Measurements from ENCODE around the gene CYBB.

The CYBB gene

GRCh38 chrX:37779857-37780256, at the start of gene CYBB:
CYBB (plus strand) TSS chrX:37780059; CDS start chrX:37780078, 19 bp downstream.
- Histone ChIP-seq H3K27me3 (ENCODE audit: control insufficient read depth in 1 of 2, insufficient read depth in 2 of 2, low read length in 2 of 2) (no peaks in the 10 kb centered on the region), H3K4me3 (ENCODE audit: low read length in 2 of 2) (no peak within 1 kb of the TSS), H3K4me1 (ENCODE audit: control insufficient read depth, insufficient read depth, low read length) (no peaks in the 10 kb centered on the region), H3K9ac (ENCODE audit: low read length in 2 of 2) (no peak within 1 kb of the TSS), H3K36me3 (ENCODE audit: control insufficient read depth in 2 of 2, insufficient read depth in 2 of 2, low read length in 2 of 2) (no peaks in the 10 kb centered on the region), H3K9me3 (ENCODE audit: control insufficient read depth in 2 of 2, low read length in 2 of 2) (no peaks in the 10 kb centered on the region), H3K27ac (ENCODE audit: low read length) (no peak within 1 kb of the TSS)

- no peaks in the 10 kb centered on the region for H3K36me3 ChIP-seq (ENCODE audit: control insufficient read depth in 2 of 2, insufficient read depth in 2 of 2, low read length in 2 of 2)
These were observed 34.5 kb upstream of the CYBB start for GRCh38 chrX:37745354-37745753.

DNA sequence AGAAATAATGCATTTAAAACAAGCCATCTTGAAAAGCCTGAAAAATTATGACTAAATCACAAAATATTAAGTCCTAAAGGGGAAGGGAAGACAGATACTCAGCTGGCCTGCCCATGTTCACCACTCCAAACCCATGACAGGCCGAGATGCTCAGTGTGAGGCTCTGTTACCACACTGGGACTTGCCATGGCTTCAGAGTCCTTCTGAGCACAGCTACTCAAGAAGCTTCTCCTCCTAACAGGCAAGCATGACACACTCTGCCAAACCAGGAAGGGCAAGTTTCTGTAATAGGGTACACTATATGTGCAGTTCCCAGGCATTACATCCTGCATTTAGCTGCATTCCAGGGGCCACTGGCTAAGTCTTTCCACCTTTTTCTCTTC, 34.0 kb upstream of the CYBB start:
- Histone ChIP-seq H3K36me3 (ENCODE audit: control insufficient read depth in 2 of 2, insufficient read depth in 2 of 2, low read length in 2 of 2) (no peaks in the 10 kb centered on the region), H3K4me1 (ENCODE audit: control insufficient read depth, insufficient read depth, low read length) (no peaks in the 10 kb centered on the region), H3K9me3 (ENCODE audit: control insufficient read depth in 2 of 2, low read length in 2 of 2) (no peaks in the 10 kb centered on the region), H3K27ac (ENCODE audit: low read length) (no peak overlapping the region), H3K27me3 (ENCODE audit: control insufficient read depth in 1 of 2, insufficient read depth in 2 of 2, low read length in 2 of 2) (peaks cover 0 to 5% of the 10 kb centered on the region in 2 donors), H3K9ac (ENCODE audit: low read length in 2 of 2) (no peak overlapping the region), H3K4me3 (ENCODE audit: low read length in 2 of 2) (no peak overlapping the region)

More at GRCh38 chrX:37745354-37745753, 34.5 kb upstream of the CYBB start:
- Histone ChIP-seq H3K27ac (ENCODE audit: low read length) (no peak overlapping the region), H3K4me3 (ENCODE audit: low read length in 2 of 2) (no peak overlapping the region), H3K9ac (ENCODE audit: low read length in 2 of 2) (no peak overlapping the region), H3K4me1 (ENCODE audit: control insufficient read depth, insufficient read depth, low read length) (no peaks in the 10 kb centered on the region), H3K27me3 (ENCODE audit: control insufficient read depth in 1 of 2, insufficient read depth in 2 of 2, low read length in 2 of 2) (peaks cover 0 to 5% of the 10 kb centered on the region in 2 donors), H3K9me3 (ENCODE audit: control insufficient read depth in 2 of 2, low read length in 2 of 2) (no peaks in the 10 kb centered on the region)

DNA sequence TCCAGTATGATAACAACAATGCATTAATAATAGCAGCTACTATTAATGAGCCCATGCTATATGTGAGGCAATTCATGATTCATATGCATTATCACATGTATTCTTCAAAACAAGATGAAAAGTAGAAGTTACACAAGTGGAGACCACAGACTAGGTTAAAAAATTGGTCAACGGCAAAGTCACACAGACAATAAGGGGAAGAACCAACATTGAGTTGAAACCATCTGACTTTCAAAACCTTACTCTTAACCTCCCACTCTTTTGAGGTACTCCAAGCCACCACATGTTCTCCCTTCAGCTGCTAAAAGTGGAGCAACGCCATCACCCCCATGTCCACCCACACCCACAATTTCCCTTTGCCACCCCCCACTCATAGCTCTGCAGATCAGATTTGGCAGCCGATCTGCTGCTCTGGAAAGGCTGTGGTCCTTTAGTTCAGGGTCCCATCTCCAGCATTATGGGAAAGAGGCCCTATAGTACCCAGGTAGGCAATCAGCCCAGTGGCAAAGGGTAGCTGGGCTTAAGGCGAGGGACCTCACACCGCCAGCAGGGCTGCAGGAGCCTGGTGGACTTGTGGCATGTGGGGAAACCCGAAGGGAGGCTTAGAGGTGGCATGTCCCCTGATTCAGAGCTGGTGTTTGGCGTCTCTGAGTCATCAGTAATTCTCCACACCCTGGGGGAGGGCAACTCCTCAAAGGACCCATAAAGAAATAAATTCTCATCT, 33.5 kb upstream of the CYBB start:
- H3K4me1 ChIP-seq (ENCODE audit: control insufficient read depth, insufficient read depth, low read length), result no peaks in the 10 kb centered on the region
- H3K27ac ChIP-seq (ENCODE audit: low read length), result no peak overlapping the region

GRCh38 chrX:37746951-37747350, 32.9 kb upstream of the CYBB start:
- H3K27me3 ChIP-seq (ENCODE audit: control insufficient read depth in 1 of 2, insufficient read depth in 2 of 2, low read length in 2 of 2), result peaks cover 0 to 5% of the 10 kb centered on the region in 2 donors

More for the DNA sequence above, 33.5 kb upstream of the CYBB start:
- Histone ChIP-seq H3K9ac (ENCODE audit: low read length in 2 of 2) (no peak overlapping the region), H3K27me3 (ENCODE audit: control insufficient read depth in 1 of 2, insufficient read depth in 2 of 2, low read length in 2 of 2) (peaks cover 0 to 5% of the 10 kb centered on the region in 2 donors), H3K4me3 (ENCODE audit: low read length in 2 of 2) (no peak overlapping the region), H3K9me3 (ENCODE audit: control insufficient read depth in 2 of 2, low read length in 2 of 2) (no peaks in the 10 kb centered on the region), H3K36me3 (ENCODE audit: control insufficient read depth in 2 of 2, insufficient read depth in 2 of 2, low read length in 2 of 2) (no peaks in the 10 kb centered on the region)

GRCh38 chrX:37752281-37752680, 27.6 kb upstream of the CYBB start:
- Histone ChIP-seq H3K9me3 (ENCODE audit: control insufficient read depth in 2 of 2, low read length in 2 of 2) (no peaks in the 10 kb centered on the region), H3K27me3 (ENCODE audit: control insufficient read depth in 1 of 2, insufficient read depth in 2 of 2, low read length in 2 of 2) (no peaks in the 10 kb centered on the region), H3K9ac (ENCODE audit: low read length in 2 of 2) (no peak overlapping the region), H3K27ac (ENCODE audit: low read length) (no peak overlapping the region), H3K4me1 (ENCODE audit: control insufficient read depth, insufficient read depth, low read length) (no peaks in the 10 kb centered on the region), H3K36me3 (ENCODE audit: control insufficient read depth in 2 of 2, insufficient read depth in 2 of 2, low read length in 2 of 2) (no peaks in the 10 kb centered on the region), H3K4me3 (ENCODE audit: low read length in 2 of 2) (no peak overlapping the region)

More at GRCh38 chrX:37746951-37747350, 32.9 kb upstream of the CYBB start:
- Histone ChIP-seq H3K4me1 (ENCODE audit: control insufficient read depth, insufficient read depth, low read length) (no peaks in the 10 kb centered on the region), H3K4me3 (ENCODE audit: low read length in 2 of 2) (no peak overlapping the region), H3K36me3 (ENCODE audit: control insufficient read depth in 2 of 2, insufficient read depth in 2 of 2, low read length in 2 of 2) (no peaks in the 10 kb centered on the region), H3K9me3 (ENCODE audit: control insufficient read depth in 2 of 2, low read length in 2 of 2) (no peaks in the 10 kb centered on the region), H3K27ac (ENCODE audit: low read length) (no peak overlapping the region), H3K9ac (ENCODE audit: low read length in 2 of 2) (no peak overlapping the region)

DNA sequence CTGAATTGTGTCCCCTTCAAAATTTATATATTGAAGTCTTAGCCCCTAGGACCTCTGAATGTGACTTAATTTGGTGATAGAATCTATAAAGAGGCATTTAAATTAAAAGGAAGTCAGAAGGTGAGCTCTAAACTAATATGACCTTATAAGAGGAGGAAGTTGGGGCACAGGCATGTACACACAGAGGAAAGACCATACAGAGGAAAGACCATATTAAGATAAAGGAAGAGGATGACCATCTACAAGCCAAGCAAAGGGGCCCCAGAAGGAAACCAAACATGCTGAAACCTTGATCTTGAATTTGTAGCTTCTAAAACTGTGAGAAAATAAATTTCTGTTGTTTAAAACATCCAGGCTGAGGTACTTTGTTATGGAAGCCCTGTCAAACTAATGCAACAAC, 26.9 kb upstream of the CYBB start:
- Histone ChIP-seq H3K4me1 (ENCODE audit: control insufficient read depth, insufficient read depth, low read length) (no peaks in the 10 kb centered on the region), H3K9me3 (ENCODE audit: control insufficient read depth in 2 of 2, low read length in 2 of 2) (no peaks in the 10 kb centered on the region), H3K27ac (ENCODE audit: low read length) (no peak overlapping the region), H3K4me3 (ENCODE audit: low read length in 2 of 2) (no peak overlapping the region), H3K9ac (ENCODE audit: low read length in 2 of 2) (no peak overlapping the region), H3K36me3 (ENCODE audit: control insufficient read depth in 2 of 2, insufficient read depth in 2 of 2, low read length in 2 of 2) (no peaks in the 10 kb centered on the region), H3K27me3 (ENCODE audit: control insufficient read depth in 1 of 2, insufficient read depth in 2 of 2, low read length in 2 of 2) (no peaks in the 10 kb centered on the region)

DNA sequence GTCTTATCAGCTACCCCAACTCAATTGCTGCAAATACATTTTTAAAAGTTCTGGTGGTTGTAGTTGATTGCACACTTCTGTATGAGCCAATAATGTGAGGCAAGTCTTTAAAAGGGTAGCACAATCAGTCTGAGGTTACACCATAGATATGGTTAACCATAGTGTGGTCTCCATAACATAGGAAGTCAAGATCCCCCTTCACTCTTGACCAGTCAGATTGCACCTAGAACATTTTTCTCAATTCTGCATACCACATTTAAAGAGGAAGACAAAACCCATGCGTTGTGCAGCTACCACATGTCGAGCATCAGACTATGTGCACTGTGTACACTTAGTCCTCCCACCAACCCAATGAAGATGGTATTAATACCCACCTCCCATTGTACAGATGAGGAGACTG, 26.5 kb upstream of the CYBB start:
- H3K9me3 ChIP-seq (ENCODE audit: control insufficient read depth in 2 of 2, low read length in 2 of 2), result no peaks in the 10 kb centered on the region
- no peaks in the 10 kb centered on the region for H3K4me1 ChIP-seq (ENCODE audit: control insufficient read depth, insufficient read depth, low read length)
- H3K4me3 ChIP-seq (ENCODE audit: low read length in 2 of 2), result no peak overlapping the region
- no peak overlapping the region for H3K9ac ChIP-seq (ENCODE audit: low read length in 2 of 2)
- no peaks in the 10 kb centered on the region for H3K36me3 ChIP-seq (ENCODE audit: control insufficient read depth in 2 of 2, insufficient read depth in 2 of 2, low read length in 2 of 2)
- no peak overlapping the region for H3K27ac ChIP-seq (ENCODE audit: low read length)
- no peaks in the 10 kb centered on the region for H3K27me3 ChIP-seq (ENCODE audit: control insufficient read depth in 1 of 2, insufficient read depth in 2 of 2, low read length in 2 of 2)

DNA sequence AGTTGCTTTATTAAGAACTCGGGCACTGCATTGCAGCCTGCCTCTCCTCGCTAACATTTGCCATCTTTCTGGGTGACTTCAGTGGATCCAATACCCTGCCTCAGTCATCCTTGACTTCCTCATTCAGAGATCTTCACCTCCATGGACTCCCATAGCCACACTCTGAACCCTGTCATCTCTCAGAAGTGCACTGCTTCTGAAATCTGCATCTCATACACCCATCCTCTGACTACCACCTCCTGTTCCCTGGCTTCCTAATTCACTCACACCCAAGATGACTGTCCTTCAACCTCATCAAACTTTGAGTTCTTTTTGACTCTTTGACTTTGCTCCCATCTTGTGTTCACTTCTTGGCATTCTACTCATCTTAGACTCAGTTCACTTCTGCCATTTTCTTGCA, 25.3 kb upstream of the CYBB start:
- Histone ChIP-seq H3K27ac (ENCODE audit: low read length) (no peak overlapping the region), H3K9me3 (ENCODE audit: control insufficient read depth in 2 of 2, low read length in 2 of 2) (no peaks in the 10 kb centered on the region), H3K9ac (ENCODE audit: low read length in 2 of 2) (no peak overlapping the region), H3K36me3 (ENCODE audit: control insufficient read depth in 2 of 2, insufficient read depth in 2 of 2, low read length in 2 of 2) (no peaks in the 10 kb centered on the region), H3K27me3 (ENCODE audit: control insufficient read depth in 1 of 2, insufficient read depth in 2 of 2, low read length in 2 of 2) (no peaks in the 10 kb centered on the region), H3K4me1 (ENCODE audit: control insufficient read depth, insufficient read depth, low read length) (no peaks in the 10 kb centered on the region), H3K4me3 (ENCODE audit: low read length in 2 of 2) (no peak overlapping the region)

GRCh38 chrX:37755025-37755424, 24.8 kb upstream of the CYBB start:
- H3K9me3 ChIP-seq (ENCODE audit: control insufficient read depth in 2 of 2, low read length in 2 of 2), result no peaks in the 10 kb centered on the region
- H3K4me3 ChIP-seq (ENCODE audit: low read length in 2 of 2), result no peak overlapping the region
- no peaks in the 10 kb centered on the region for H3K27me3 ChIP-seq (ENCODE audit: control insufficient read depth in 1 of 2, insufficient read depth in 2 of 2, low read length in 2 of 2)
- no peak overlapping the region for H3K27ac ChIP-seq (ENCODE audit: low read length)
- H3K4me1 ChIP-seq (ENCODE audit: control insufficient read depth, insufficient read depth, low read length), result no peaks in the 10 kb centered on the region
- no peaks in the 10 kb centered on the region for H3K36me3 ChIP-seq (ENCODE audit: control insufficient read depth in 2 of 2, insufficient read depth in 2 of 2, low read length in 2 of 2)
- H3K9ac ChIP-seq (ENCODE audit: low read length in 2 of 2), result no peak overlapping the region

- H3K9me3 ChIP-seq (ENCODE audit: control insufficient read depth in 2 of 2, low read length in 2 of 2), result no peaks in the 10 kb centered on the region
- no peak overlapping the region for H3K4me3 ChIP-seq (ENCODE audit: low read length in 2 of 2)
- H3K36me3 ChIP-seq (ENCODE audit: control insufficient read depth in 2 of 2, insufficient read depth in 2 of 2, low read length in 2 of 2), result no peaks in the 10 kb centered on the region
- H3K4me1 ChIP-seq (ENCODE audit: control insufficient read depth, insufficient read depth, low read length), result no peaks in the 10 kb centered on the region
- H3K27ac ChIP-seq (ENCODE audit: low read length), result no peak overlapping the region
- H3K27me3 ChIP-seq (ENCODE audit: control insufficient read depth in 1 of 2, insufficient read depth in 2 of 2, low read length in 2 of 2), result no peaks in the 10 kb centered on the region
- no peak overlapping the region for H3K9ac ChIP-seq (ENCODE audit: low read length in 2 of 2)
These were observed 22.8 kb upstream of the CYBB start for GRCh38 chrX:37757082-37757481.
